ENCODE data around the gene SLN.

GRCh38 chr11:107696140-107696539 is 15.7 kb downstream of the SLN start:
- TF ChIP-seq CTCF (IDR thresholded peaks at IDR 0.05; ENCODE audit: insufficient read depth, low read length) (no peak), REST (IDR thresholded peaks at IDR 0.05; ENCODE audit: insufficient replicate concordance, low read depth) (no peak), GABPA (IDR thresholded peaks at IDR 0.05; ENCODE audit: low read depth) (no peak)
